ENCODE data around the gene ELMO1. TPM values are rescaled to one million over a fixed set of nuclear protein-coding genes. Genes with fewer than 3 reads are reported as not detected.

Gene ELMO1
- total and polyA plus RNA-seq, 10 of the 15 experiments (the other 5 are each of a cell fraction or from before 2014, with no cell fraction given): 22.6 to 85.9 (median 56.6) TPM

- TF ChIP-seq ZBTB40 (IDR thresholded peaks at IDR 0.05; ENCODE audit: borderline replicate concordance) (no peak), NFYA (IDR thresholded peaks at IDR 0.05; ENCODE audit: borderline replicate concordance, low read depth, low read length) (no peak), SUPT20H (IDR thresholded peaks at IDR 0.05; ENCODE audit: borderline replicate concordance, control insufficient read depth, low read depth, low read length) (no peak), HCFC1 (IDR thresholded peaks at IDR 0.05; ENCODE audit: low read length) (no peak), IKZF1 (conservative IDR thresholded peaks at IDR 0.05) (no peak), RB1 (IDR thresholded peaks at IDR 0.05; ENCODE audit: borderline replicate concordance) (no peak), ELK1 (IDR thresholded peaks at IDR 0.05; ENCODE audit: low read depth, low read length) (no peak), LARP7 (IDR thresholded peaks at IDR 0.05) (no peak), NRF1 (conservative IDR thresholded peaks at IDR 0.05; ENCODE audit: low read depth, low read length) (no peak)
These were observed 413.0 kb downstream of the ELMO1 start (continued) for GRCh38 chr7:37035631-37036030.

All from GM12878 (cell line).